Measurements from ENCODE around the gene RBM25.

RBM25 gene

DNA sequence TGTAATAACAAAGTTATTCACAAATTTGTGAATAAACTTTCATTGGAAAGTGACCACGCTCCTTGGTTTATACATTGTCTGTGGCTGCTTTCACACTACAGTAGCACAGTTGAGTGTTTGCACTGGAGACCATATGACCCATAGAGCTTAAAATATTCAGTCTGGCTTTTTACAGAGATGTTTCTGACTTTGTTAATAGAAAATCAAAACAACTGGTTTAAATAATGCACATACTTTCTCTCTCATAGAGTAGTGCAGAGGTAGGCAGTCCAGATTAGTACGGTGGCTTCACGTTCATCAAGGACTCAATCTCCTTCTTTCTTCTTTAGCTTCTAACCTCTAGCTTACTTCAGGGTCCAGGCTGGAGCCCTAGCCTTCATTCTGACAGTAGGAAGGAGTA, 114.2 kb downstream of the RBM25 start:
- no peak for DNase-seq

DNA sequence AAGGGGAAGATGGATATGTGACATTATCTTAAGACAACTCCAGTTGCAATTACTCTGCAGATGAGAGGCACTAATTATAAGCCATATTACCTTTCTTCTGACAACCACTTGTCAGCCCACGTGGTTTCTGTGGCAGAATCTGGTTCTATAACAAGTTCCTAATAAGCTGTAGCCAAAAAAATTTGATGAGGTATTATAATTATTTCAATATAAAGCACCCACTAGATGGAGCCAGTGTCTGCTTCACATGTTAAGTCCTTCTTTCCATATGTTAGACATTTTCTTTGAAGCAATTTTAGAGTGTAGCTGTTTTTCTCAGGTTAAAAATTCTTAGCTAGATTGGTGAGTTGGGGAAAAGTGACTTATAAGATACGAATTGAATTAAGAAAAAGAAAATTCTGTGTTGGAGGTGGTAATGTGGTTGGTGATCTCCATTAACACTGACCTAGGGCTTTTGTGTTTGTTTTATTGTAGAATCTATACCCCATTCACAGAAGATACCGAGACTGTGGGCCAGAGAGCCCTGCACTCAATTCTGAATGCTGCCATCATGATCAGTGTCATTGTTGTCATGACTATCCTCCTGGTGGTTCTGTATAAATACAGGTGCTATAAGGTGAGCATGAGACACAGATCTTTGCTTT, 114.9 kb downstream of the RBM25 start:
- no peak for DNase-seq

Measured in CD4-positive, alpha-beta T cell treated with Interleukin-6 for 4 hours (primary cell).